MM.1S (cell line): ENCODE data around the gene HS2ST1.

Source experiments
- DNase-seq: peaks from one replicate; pipeline ENCODE4 v3.0.0-alpha.2; 2015
- H2AFZ ChIP-seq: fragments of 300-600 bp; sonication (generic); 2 replicates; pipeline ENCODE4 v1.6.0; 2016; ENCODE audit warnings: antibody characterized with exemption, low read length
- H3F3A ChIP-seq: fragments of 300-600 bp; sonication (generic); 2 replicates; pipeline ENCODE4 v1.6.1; 2016; ENCODE audit warnings: mild to moderate bottlenecking, antibody characterized with exemption, low read length, moderate library complexity, mixed read lengths; ENCODE audit not compliant: insufficient read depth
- H3K27ac ChIP-seq: fragments of 300-600 bp; sonication (generic); 2 replicates; pipeline ENCODE4 v1.5.1; 2016; ENCODE audit warnings: mild to moderate bottlenecking, low read length
- H3K27me3 ChIP-seq: fragments of 300-600 bp; sonication (generic); replicated peaks from 2 replicates; pipeline ENCODE4 v1.6.0; 2016; ENCODE audit warnings: low read length; ENCODE audit not compliant: insufficient read depth
- H3K36me3 ChIP-seq: fragments of 300-600 bp; sonication (generic); replicated peaks from 2 replicates; pipeline ENCODE4 v1.6.1; 2016; ENCODE audit warnings: mild to moderate bottlenecking, low read length, mixed read lengths; ENCODE audit not compliant: insufficient read depth
- H3K4me1 ChIP-seq: fragments of 300-600 bp; sonication (generic); 2 replicates; pipeline ENCODE4 v1.6.1; 2016; ENCODE audit warnings: low read length, mixed read lengths
- H3K4me2 ChIP-seq: fragments of 300-600 bp; sonication (generic); 2 replicates; pipeline ENCODE4 v1.6.0; 2016; ENCODE audit warnings: low read depth, low read length
- H3K4me3 ChIP-seq: fragments of 300-600 bp; sonication (generic); 2 replicates; pipeline ENCODE4 v1.5.1; 2016; ENCODE audit warnings: low read length, mixed read lengths
- H3K79me2 ChIP-seq: fragments of 300-600 bp; sonication (generic); 2 replicates; pipeline ENCODE4 v1.6.1; 2016; ENCODE audit warnings: mixed run types, low read length, mixed read lengths
- H3K9ac ChIP-seq: fragments of 300-600 bp; sonication (generic); 2 replicates; pipeline ENCODE4 v1.6.1; 2016; ENCODE audit warnings: low read length, mixed read lengths
- H3K9me2 ChIP-seq: fragments of 300-600 bp; sonication (generic); replicated peaks from 2 replicates; pipeline ENCODE4 v1.6.1; 2016; ENCODE audit warnings: mild to moderate bottlenecking, low read length, mixed read lengths; ENCODE audit not compliant: insufficient read depth
- H3K9me3 ChIP-seq: fragments of 300-600 bp; sonication (generic); replicated peaks from 2 replicates; pipeline ENCODE4 v1.6.1; 2016; ENCODE audit warnings: mild to moderate bottlenecking, low read length, mixed read lengths; ENCODE audit not compliant: insufficient read depth
- H4K20me1 ChIP-seq: fragments of 300-600 bp; sonication (generic); 2 replicates; pipeline ENCODE4 v1.6.1; 2016; ENCODE audit warnings: mild to moderate bottlenecking, low read length, moderate library complexity, mixed read lengths; ENCODE audit not compliant: insufficient read depth
- CTCF ChIP-seq: fragments of 300-600 bp; sonication (generic); IDR thresholded peaks from 2 replicates; pipeline ENCODE4 v1.5.1; 2016; ENCODE audit warnings: antibody characterized with exemption, low read length, mixed read lengths
- EZH2 ChIP-seq: fragments of 300-600 bp; sonication (generic); optimal IDR thresholded peaks from 2 replicates; pipeline ENCODE3; 2017; ENCODE audit warnings: low read depth, mild to moderate bottlenecking, antibody characterized with exemption, low read length, mixed read lengths
- EZH2phosphoT487 ChIP-seq: fragments of 300-600 bp; sonication (generic); IDR thresholded peaks from 2 replicates; pipeline ENCODE4 v1.6.1; 2018; ENCODE audit warnings: antibody characterized with exemption, low read length

HS2ST1 gene

GRCh38 chr1:87144316-87144895 is 230.0 kb downstream of the HS2ST1 start:
- H3K9me2 ChIP-seq: no peaks in the 10 kb centered on the region
- H3K9me3 ChIP-seq: no peaks in the 10 kb centered on the region
- no peak overlapping the region for H2AFZ ChIP-seq
- TF ChIP-seq CTCF: no peak
- TF ChIP-seq EZH2phosphoT487: no peak
- H3K4me1 ChIP-seq: no peaks in the 10 kb centered on the region
- no peaks in the 10 kb centered on the region for H3K79me2 ChIP-seq
- no peak overlapping the region for H3K9ac ChIP-seq
- no peaks in the 10 kb centered on the region for H4K20me1 ChIP-seq
- H3K4me2 ChIP-seq: no peak overlapping the region
- no peaks in the 10 kb centered on the region for H3K27me3 ChIP-seq
- no peak for DNase-seq
- no peak overlapping the region for H3K4me3 ChIP-seq
- no peaks in the 10 kb centered on the region for H3K36me3 ChIP-seq
- no peaks in the 10 kb centered on the region for H3F3A ChIP-seq
- H3K27ac ChIP-seq: no peak overlapping the region

GRCh38 chr1:87144981-87145380 is 230.5 kb downstream of the HS2ST1 start:
- H3K9ac ChIP-seq: no peak overlapping the region
- TF ChIP-seq CTCF (no peak), EZH2 (no peak), EZH2phosphoT487 (no peak)
- H3K27me3 ChIP-seq: no peaks in the 10 kb centered on the region
- no peaks in the 10 kb centered on the region for H3F3A ChIP-seq
- H3K4me1 ChIP-seq: peaks cover under 1% of the 10 kb centered on the region; the same call in 1 of the 2 replicates
- no peaks in the 10 kb centered on the region for H3K9me2 ChIP-seq
- H3K4me2 ChIP-seq: no peak overlapping the region
- H3K79me2 ChIP-seq: no peaks in the 10 kb centered on the region
- H4K20me1 ChIP-seq: no peaks in the 10 kb centered on the region
- no peak for DNase-seq
- H3K36me3 ChIP-seq: no peaks in the 10 kb centered on the region
- no peaks in the 10 kb centered on the region for H3K9me3 ChIP-seq
- no peak overlapping the region for H2AFZ ChIP-seq
- H3K4me3 ChIP-seq: no peak overlapping the region
- no peak overlapping the region for H3K27ac ChIP-seq

- Histone ChIP-seq H3K9ac (no peak overlapping the region), H3K9me3 (no peaks in the 10 kb centered on the region), H3K4me3 (no peak overlapping the region), H3K4me2 (no peak overlapping the region), H4K20me1 (no peaks in the 10 kb centered on the region), H2AFZ (no peak overlapping the region), H3K79me2 (no peaks in the 10 kb centered on the region), H3K4me1 (peaks cover 13% of the 10 kb centered on the region), H3K27me3 (no peaks in the 10 kb centered on the region), H3K36me3 (no peaks in the 10 kb centered on the region), H3K9me2 (no peaks in the 10 kb centered on the region), H3K27ac (no peak overlapping the region), H3F3A (peaks cover 8% of the 10 kb centered on the region)
- TF ChIP-seq EZH2: no peak
- TF ChIP-seq CTCF: no peak
- no peak for TF ChIP-seq EZH2phosphoT487
- no peak for DNase-seq
Measured at GRCh38 chr1:87146538-87146937, 232.1 kb downstream of the HS2ST1 start.
